ENCODE data around the gene FAAP24. TPM values are rescaled to one million over a fixed set of nuclear protein-coding genes. Genes with fewer than 3 reads are reported as not detected.
A peak's percentile ranks its signal among the peaks of the same experiment; 100 is the strongest.
"Not testable (repeated sequence)": the region's sequence is repeated elsewhere in the genome, so short reads cannot be mapped to it uniquely, and the experiment has no call there.

Gene FAAP24, protein sequence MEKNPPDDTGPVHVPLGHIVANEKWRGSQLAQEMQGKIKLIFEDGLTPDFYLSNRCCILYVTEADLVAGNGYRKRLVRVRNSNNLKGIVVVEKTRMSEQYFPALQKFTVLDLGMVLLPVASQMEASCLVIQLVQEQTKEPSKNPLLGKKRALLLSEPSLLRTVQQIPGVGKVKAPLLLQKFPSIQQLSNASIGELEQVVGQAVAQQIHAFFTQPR
- polyA plus RNA-seq (ENCODE audit: insufficient read length in 12 of 12): 1 to 10 TPM in 9 of 12 donors, under 1 TPM in 1, not detected in 2; 0.93 to 3.4 (median 1.6) TPM
- long read RNA-seq, donor 1, partial matches to known transcripts: 6 of 14 reads
- long read RNA-seq, donor 1, other reads (novel, unspliced or antisense): 7 of 14 reads
- long read RNA-seq, donor 2, partial matches to known transcripts: 0 of 1 reads
- long read RNA-seq, donor 2, other reads (novel, unspliced or antisense): 0 of 1 reads
- long read RNA-seq, donor 3: 0 reads
- long read RNA-seq, donor 4, partial matches to known transcripts: 0 of 2 reads
- long read RNA-seq, donor 4, other reads (novel, unspliced or antisense): 0 of 2 reads
- long read RNA-seq, donor 5: 0 reads
- long read RNA-seq, donor 6: 0 reads
- long read RNA-seq, donor 7: 0 reads
- long read RNA-seq, donor 8: 0 reads
- long read RNA-seq, donor 9, partial matches to known transcripts: 0 of 1 reads
- long read RNA-seq, donor 9, other reads (novel, unspliced or antisense): 0 of 1 reads
- long read RNA-seq, donor 10: 0 reads
- long read RNA-seq, donor 11, partial matches to known transcripts: 0 of 3 reads
- long read RNA-seq, donor 11, other reads (novel, unspliced or antisense): 0 of 3 reads

DNA sequence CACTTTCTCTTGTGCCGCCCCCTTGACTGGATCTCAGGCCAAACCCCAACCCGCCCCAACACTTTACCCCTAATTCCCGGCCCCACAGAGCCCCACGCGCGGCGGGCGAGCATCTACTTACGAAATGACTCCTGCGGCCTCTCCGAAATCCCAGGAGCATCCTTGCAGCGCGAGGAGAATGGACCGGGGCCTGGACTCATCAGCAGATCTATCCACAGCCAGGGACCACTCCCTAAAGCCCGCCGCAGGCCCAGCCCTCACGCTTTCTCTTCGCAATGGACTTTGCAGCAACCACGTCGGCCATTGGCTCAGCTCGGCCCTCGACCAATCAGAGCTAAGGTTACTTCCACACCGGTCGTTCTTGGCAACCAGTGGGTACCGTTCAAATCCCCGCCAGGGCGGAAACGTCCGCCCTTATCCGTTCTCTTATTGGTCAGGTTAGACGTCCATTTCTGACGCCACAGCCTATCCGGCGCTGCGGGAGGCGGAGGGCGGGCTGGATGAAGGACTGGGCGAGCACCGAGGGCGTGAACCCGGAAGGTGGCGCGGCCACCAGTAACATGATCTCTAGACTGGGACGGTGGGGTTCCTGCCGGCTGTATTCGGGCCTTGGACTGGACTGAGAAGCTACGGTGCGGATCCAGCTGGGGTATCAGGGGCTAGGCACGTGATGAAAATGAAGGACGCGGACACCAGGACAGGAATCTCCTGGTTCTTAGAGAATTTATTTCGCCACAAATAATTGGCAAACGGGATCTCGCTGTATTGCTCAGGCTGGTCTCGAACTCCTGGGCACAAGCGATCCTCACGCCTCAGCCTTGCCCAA lies at the start of gene FAAP24, which contains the start of gene CEP89:
Gene FAAP24 (plus strand): TSS at position 528 of the 826 bp plus-strand sequence. CDS start 955 bp downstream, outside the sequence.
Gene CEP89 (minus strand): TSS at position 244 of the 826 bp plus-strand sequence. CDS start 84 bp downstream, at position 160.
- peak; percentile 100 for DNase-seq

DNA sequence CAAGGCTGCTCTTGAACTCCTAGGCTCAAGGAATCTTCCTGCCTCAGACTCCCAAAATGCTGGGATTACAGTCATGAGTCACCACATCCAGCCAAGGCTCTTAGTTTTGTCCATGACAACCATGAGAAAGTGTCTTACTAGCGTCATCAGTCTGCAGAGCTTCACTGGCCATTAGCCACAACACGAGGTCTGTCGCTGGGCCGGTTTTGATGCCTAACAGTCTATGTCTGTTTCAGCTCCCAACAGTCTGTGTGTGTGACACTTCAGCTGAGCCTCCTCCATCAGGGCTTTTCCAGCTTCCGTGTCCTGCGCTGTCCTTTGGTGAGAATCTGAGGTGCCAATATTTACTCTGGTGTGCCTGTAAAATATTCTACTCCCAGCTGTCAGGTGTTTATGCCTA lies 47.8 kb upstream of the FAAP24 start:
- DNase-seq: no peak

DNA sequence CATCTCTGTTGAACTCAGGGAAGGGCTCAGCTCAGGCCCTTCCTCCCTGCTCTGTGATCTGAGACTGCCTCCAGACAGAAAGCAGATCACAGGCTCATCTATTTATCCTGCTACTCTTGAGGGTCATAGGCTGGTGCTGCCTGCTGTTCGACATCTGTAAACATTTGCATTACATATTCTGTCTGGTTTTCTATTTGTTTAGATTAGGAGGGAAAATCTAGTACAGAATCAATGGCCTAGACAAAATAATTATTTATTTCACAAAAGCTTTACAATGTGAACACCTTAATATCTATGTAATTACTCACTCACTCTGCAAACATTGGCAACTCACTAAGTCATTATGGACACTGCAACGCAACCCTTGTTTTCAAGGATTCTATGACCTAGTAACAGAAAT lies 43.2 kb upstream of the FAAP24 start:
- no peak for DNase-seq

DNA sequence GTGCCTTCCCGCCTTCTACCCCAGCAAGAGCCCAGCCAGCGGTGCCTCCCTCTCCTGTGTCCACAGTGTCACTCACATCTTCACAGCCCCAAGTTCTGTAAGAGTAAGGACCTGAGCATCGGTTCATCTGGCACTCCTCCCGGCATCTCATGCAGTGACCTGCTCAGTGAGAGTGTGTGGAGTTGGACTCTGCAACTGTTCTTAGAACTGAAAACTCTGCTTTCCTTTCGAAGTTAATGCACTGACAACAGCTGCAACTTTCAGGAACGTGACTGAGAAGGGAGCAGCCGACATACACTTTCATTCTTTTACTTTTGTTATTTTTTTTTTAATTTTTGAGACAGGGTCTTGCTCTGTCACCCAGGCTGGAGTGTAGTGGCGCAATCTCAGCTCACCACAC lies 41.5 kb upstream of the FAAP24 start:
- DNase-seq: no peak

DNA sequence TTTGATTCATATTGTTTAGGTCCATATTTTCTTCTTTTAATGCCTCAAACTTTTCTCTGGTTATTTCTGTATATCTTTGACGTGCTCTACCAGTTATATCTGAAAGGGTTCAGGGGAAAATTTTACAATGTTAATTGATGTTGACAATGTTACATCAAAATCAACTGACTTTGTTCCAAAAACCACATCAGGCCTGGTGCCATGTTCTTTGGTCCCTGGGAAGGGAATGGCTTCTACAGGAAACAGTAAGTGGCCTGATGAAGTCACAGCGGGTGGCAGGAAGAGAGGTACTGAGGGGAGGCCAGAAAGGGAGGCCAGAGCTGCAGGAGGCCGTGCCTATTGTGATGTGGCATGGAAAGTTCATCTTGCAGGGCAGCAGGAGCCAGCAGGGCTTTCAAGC lies 38.5 kb upstream of the FAAP24 start:
- no peak for DNase-seq

DNA sequence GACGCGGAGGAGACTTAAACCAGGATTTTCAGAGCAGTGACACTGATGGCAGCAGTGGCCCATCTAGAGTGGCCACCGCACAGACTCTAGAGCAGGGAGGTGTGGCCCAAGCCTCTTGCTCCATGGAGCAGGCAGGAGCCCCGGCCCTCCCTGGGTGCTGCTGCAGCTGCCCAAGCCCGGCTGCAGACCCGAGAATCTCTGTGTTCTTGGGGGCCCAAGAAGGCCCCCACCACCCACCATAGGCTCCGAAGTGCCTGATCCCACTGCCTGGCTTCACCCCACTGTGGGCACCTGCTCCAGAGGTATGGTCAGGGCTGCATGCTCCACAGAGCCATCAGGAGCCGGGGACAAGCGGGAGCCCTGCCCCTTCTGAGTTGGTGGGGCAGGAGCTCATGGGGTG lies 36.4 kb upstream of the FAAP24 start:
- no peak for DNase-seq

DNA sequence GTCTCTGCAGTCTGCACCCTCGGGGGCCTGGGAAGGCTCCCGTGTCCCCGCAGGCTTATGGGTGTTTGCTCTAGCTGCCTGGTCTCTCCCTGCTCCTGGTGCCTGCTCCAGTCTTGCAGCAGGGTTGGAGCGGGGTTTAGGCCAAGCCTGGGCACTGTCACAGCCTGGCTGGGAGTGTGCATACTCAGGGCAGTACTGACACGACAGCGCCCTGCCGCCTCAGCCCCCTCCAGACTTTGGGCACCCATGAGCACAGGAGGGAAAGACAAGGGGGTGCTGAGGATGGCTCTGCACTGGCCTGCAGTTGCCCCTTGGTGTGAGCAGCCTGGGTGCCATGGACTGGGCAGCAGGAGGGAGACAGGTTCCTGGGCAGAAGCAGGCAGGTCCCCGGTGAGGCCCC lies 36.0 kb upstream of the FAAP24 start:
- no peak for DNase-seq

DNA sequence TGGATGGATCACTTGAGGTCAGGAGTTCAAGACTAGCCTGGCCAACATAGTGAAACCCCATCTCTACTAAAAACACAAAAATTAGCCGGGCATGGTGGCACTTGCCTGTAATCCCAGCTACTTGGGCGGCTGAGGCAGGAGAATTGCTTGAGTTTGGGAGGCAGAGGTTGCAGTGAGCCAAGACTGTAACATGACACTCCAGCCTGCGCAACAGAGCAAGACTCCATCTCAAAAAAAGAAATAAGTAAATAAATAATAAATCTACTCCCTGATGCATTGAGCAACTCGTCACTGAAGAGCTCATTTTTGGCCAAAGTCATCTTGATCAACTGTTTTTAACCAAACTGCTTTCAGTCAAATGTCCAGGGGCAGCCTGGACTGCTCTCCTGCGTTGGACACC lies 30.8 kb upstream of the FAAP24 start:
- not testable (repeated sequence) for DNase-seq

DNA sequence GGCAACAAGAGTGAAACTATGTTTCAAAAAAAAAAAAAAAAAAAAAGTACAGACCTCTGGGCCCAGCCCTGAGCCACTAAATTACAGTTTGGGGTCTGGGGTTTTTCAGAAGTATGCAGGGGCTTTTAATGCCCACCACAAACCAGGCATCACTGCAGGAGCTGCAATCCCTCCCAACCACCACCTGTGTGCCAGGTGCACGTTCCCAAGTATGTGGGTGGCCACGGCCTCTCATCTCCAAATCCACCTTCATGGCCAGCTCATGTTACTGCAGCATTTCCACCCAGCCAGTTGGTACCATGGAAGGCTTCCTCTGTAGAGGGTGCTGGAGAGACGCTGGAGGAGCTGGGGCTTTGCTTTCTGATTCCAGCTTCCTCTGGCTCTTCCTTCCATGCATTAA lies 26.8 kb upstream of the FAAP24 start:
- DNase-seq: no peak

DNA sequence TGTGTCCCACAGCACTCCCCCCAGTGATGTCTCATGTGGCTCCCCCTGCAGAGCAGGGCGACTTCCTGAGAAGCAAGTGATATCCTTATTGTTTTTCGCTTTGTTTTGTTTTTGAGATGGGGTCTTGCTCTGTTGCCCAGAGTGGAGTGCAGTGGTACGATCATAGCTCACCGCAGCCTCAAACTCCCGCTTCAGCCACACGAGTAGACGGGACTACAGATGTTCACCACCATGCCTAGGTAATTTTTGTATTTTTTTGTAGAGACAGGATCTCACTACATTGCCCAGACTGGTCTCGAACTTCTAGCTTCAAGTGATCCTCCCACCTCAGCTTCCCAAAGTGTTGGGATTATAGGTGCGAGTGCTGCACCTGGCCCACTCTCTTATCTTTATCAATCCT lies 5.3 kb upstream of the FAAP24 start:
- no peak for DNase-seq

DNA sequence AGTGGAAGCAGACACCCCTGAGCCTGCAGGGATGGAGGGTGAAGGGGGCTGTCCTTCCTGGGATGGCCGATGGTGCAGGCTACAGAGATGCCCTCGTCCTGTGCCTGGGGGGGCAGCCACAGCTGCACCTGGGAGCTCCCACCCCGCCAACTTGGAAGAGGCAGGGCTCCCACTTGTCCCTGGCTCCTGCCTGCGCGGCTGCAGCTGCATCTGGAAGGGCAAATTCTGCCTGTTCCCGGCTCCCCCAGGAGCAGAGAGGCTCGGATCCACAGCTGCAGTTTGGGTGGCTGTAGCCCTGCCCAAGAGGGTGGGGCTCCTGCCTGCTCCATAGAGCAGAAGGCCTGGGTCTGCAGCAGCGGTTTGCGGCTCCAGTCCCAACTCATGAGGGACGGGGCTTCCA lies 2.5 kb upstream of the FAAP24 start:
- no peak for DNase-seq

DNA sequence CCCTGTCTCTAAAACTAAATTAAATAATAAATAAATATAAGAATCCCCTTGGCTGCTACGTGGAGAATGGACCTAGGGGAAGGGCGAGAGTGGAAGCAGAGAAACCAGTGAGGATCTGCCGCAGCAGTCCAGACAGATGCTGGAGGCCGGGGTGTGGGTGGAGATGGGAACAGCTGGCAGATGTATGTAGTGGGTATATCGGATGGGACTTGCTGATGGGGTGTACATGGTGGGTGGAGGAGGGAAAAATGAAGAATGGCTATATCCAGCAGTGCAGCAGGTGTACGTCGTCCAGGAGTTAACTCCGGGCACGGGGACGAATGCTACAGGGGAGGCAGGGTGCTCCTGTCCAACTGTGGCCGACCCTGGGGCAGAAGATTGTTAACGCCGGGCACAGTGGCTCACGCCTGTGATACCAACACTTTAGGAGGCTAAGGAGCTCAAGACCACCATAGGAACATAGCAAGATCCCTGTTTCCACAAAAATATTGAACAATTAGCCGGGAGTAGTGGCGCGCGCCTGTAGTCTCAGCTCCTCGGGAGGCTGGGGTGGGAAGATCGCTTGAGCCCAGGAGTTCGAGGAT lies 938 bp upstream of the FAAP24 start:
- DNase-seq: no peak

DNA sequence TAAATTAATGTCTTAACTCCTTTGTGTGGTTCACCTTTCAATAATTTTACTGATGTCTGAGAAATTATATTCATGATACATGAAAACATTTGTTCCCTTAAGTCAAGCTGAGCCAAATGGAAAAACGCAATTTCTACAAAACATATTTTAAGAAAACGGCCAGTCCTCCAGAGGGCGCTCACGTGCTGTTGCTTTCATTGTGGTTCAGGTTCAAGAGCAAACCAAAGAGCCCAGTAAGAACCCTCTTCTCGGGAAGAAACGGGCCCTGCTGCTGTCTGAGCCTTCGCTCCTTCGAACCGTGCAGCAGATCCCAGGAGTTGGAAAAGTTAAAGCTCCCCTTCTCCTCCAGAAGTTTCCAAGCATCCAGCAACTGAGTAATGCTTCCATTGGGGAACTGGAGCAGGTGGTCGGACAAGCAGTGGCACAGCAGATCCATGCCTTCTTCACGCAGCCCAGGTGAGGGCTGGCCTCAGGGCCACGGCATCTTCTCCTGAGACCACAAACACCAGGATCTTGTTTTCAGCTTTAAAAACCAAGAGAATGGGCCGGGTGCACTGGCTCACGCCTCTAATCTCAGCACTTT lies 4.3 kb downstream of the FAAP24 start:
- peak; percentile 51 for DNase-seq

DNA sequence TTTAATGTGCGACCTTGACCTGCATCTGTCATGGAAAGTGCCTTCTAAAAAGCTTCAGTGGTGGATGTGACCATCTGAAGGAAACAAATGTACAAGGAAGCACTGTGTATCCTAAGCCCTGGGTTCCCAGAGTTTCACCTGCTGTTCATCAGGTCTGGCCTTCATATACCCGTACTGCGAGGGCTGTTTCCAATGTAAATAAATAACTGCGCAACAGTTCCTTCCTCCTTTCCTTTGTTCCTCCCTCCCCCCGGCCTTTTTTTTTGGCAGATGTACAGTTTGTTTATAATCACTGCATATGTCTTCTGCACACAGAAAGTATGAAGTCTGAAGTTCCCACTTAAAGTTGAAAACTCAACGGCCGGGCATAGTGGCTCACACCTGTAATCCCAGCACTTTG lies 5.2 kb downstream of the FAAP24 start:
- DNase-seq: no peak

DNA sequence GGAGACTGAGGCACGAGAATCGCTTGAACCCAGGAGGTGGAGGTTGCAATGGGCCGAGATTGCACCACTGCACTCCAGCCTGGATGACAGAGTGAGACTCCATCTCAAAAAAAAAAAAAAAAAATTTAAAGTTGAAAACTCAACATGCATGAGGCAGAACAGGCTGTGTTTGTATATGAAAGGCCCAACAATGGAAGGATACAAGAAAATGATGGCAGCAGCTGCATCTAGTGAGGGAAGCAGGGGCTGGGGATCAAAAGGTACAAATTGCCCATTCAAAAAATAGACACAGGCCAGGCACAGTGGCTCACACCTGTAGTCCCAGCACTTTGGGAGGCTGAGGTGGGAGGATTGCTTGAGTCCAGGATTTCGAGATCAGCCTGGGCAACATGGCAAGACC lies 5.8 kb downstream of the FAAP24 start:
- not testable (repeated sequence) for DNase-seq

DNA sequence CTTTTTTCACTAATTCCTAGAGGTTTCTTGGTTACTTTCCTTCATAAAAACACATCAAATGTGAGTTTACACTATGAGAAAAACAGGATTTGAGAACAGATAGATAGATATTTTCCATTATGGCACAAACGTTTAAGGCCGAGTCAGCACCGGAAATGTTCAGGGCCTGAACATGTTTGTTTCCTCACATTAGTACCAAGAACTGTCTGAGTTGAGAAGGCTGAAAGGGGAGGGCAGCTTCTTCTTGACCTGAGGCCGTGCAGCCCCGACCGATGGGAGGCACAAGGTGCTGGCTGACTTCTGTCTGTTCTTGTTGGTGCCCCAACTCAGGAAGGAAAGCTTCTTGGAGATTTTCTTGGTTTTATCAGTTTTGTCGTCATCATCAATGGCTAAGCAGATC lies 7.8 kb downstream of the FAAP24 start:
- DNase-seq: not testable (repeated sequence)

DNA sequence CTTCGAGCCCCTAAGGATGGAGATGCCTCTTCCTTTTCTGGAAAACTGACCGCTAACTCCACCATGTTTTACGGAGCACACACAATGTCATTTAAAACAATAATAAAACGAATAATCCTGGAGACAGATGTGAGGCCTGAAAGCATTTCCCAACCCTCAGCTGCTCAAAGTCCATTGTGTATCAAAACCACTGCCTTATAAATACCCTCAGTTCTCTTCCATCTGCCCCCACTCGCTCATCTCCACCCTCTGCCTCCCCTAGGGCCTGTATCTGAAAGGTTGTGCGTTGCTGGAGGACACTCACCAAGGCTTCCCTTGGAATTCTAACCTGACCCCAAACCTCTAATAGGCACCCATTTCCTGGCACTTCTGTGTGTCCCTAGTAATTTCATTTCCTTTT lies 10.4 kb downstream of the FAAP24 start:
- not testable (repeated sequence) for DNase-seq

DNA sequence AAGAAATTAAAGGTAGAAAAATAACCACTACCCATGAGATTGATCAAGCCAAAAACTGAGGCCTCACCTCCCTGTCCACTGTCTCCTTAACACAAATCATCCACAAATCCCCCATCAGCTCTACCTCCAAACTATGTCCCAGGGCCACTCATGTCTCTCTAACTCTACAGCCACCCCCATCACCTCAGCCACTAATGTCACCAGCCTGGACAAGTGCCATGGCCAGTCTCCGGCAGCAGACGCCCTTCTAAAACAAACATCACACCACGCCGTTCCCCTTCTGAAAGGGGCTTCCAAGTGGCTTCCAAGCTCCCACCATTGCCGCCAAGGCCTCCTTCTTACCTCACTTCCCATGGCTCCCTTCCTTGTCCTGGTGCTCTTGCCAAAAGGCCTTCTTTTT lies 16.2 kb downstream of the FAAP24 start:
- not testable (repeated sequence) for DNase-seq

DNA sequence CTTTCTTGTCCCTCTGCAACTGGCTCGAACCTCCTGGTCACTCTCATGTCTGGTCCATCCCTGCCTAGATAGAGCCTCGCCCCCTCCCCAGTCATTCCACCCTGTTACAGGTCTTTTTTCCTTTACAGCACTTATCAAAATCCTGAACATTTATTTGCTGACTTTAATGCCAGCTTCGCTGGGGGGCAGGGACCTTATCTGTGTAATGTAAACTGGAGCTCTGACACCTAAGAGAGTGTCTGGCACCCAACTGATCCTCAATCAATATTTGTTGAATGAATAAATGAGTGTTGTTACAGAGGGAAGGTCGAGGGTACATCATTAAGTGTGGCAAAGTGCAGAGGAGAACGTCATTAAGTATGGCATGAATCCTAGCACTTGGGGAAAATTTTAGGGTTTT lies 16.7 kb downstream of the FAAP24 start:
- DNase-seq: no peak

DNA sequence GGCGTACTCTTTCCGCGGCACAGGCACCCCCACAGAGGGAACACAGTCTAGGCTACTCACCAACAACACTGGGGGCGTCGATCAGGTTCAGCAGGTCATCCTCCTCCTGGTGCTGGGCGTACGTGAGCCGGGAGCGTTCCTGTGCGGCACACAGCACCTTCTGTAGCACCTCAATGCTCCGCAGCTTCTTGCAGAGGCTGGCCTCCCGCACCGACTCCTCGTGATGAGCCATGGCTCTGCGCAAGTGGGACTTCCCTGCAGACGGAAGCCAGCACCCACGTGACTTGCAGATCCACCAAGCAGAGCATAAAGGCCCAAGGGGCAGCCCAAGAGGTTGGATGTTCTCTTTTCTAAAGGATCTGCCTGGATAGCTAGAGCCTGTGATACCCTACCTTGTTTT lies 23.9 kb downstream of the FAAP24 start:
- DNase-seq: not testable (repeated sequence)

DNA sequence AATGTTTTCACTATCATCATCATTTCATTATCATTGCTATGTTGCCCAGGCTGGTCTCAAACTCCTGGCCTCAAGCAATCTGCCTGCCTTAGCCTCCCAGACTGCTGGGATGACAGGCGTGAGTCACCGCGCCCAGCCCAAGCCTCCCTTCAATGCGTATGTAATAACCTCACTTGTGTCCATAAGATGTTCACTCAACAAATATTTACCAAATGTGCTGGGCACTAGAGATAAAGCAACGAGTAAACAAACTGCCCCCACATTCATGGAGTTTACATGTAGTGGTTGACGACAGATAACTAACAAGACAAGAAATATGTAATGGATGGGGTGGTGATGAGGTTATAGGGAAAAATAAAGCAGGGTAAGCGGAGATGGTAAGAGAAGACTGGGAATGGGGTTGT lies 25.0 kb downstream of the FAAP24 start:
- not testable (repeated sequence) for DNase-seq

Data from muscle of arm (tissue), 14 donors.